GM21390 (cell line): ENCODE data around the gene NDUFB10.
"Not testable (repeated sequence)": the region's sequence is repeated elsewhere in the genome, so short reads cannot be mapped to it uniquely, and the experiment has no call there.

ENCODE experiments used
- ATAC-seq: cut with Tn5 transposase; IDR thresholded peaks from one replicate; pipeline ENCODE4 v1.9.1; 2021; ENCODE audit not compliant: unreplicated experiment

The NDUFB10 gene

GRCh38 chr16:1923299-1924034, 35.9 kb upstream of the NDUFB10 start:
- no peak for ATAC-seq

DNA sequence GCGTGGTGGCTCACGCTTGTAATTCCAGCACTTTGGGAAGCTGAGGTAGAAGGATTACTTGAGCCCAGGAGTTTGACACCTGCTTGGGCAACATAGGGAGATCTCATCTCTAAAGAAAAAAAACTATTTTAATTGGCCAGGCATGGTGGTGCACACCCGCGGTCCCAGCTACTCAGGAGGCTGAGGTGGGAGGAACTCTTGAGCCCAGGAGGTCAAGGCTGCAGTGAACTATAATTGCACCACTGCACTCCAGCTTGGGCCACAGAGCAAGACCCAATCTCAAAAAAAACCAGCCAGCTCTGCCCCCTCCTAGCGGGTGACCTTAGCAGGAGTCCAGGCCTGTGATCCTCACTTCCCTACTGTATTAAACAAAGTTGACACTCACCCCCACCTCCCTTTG, 35.2 kb upstream of the NDUFB10 start:
- no peak for ATAC-seq

DNA sequence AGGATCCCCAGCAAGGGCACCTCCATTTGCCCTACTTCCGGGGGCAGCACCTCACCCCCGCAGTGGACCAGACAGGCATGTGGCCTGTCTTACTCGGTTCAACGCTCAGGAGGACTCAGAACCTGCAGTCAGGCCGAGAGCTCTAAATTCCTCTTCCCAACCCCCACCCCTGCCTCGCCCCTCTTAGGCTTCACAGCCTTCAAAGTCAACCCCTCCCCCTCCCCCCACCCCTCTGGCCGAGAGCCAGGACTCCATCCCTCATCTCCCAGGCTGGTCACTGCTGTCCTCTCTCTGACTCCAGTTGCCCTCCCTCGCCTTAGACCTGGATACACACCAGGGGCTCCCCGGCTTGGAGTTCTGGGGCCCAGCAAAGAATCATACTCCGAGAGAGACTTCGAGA, 33.1 kb upstream of the NDUFB10 start:
- no peak for ATAC-seq

- no peak for ATAC-seq
Observed at GRCh38 chr16:1929105-1929504, 30.2 kb upstream of the NDUFB10 start.

DNA sequence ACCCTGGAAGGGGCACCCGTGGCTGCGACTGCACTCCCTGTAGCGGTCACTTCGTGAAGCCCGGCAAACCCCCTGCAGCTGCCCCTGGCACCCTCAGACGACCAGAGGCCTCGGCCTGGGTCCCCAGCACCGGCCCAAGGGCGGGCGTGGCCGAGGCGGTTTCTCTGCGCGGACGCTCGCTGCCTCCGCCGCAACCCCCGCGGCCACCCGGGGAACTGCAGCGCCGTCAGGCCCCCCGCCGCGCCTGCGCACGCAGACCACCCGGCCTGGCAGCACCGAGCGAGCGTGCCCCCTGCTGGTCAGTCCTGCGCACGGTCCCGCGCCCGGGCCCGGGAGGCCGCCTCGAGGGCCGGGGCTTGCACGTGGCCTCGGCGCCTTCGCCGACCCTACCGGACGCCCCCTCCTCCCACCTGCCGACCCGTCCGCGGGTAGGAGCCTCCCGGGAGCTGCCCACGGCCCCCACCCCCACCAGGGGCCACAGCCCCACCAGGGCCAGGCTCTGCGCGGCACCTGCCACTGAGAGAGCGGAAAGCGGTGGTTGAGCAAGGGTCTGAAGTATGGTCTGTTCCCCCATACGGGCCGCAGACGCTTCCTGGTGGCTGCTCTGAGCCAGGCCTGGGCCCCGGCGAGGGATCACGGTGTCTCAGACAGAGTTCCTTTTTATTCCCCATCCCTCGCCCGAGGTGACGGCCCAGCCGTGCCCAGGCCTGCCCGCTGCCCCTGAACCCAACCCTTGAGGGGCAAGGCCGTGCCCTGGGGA, 29.6 kb upstream of the NDUFB10 start:
- peak; percentile 76 for ATAC-seq

DNA sequence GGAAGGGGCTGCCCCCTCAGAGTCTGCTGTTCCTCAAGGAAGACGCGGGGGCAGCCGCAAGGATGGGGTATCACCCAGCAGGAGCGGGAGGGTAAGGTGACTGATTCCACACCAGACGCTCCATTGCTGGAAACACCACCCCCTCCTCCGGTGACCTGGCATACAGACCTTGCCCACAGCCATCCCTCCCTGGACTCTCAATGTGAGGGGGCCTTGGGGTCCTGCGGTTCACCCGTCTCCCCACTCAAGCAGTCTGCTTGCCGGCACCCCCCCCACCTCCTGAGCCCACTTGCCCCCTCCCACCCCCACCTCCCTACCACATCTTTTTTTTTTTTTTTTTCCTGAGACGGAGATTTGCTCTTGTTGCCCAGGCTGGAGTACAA, 29.0 kb upstream of the NDUFB10 start:
- ATAC-seq = no peak

GRCh38 chr16:1932050-1933028, 27.0 kb upstream of the NDUFB10 start:
- ATAC-seq = no peak

DNA sequence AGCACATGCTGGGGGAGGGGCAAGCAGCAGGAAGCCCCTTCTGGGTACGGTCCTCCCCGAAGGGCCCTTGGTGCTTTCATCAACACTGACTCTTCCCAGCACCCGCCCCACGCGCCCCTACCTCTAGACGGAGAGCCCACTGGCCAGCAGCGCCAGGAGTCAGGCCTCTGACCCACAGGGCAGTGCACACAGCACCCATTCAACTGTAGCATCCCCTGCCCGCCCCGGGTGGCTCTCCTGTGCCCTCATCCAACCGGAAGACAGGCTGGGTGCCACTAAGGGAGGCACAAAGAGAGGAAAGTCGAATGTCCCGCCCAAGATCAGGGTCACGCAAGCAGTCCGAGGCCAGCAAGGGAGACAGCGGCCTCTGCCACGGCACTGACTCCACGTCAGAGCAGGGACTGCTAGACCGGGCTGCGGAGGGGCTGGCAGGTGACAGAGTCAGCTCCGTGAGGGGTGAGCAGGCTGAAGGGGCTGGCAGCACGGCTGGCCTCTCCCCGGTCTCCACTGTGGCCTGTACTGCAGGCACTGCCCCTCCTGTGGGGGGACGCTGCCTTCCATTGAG, 26.2 kb upstream of the NDUFB10 start:
- ATAC-seq = no peak

- ATAC-seq = no peak
Observed at GRCh38 chr16:1936945-1937479, 22.3 kb upstream of the NDUFB10 start.

DNA sequence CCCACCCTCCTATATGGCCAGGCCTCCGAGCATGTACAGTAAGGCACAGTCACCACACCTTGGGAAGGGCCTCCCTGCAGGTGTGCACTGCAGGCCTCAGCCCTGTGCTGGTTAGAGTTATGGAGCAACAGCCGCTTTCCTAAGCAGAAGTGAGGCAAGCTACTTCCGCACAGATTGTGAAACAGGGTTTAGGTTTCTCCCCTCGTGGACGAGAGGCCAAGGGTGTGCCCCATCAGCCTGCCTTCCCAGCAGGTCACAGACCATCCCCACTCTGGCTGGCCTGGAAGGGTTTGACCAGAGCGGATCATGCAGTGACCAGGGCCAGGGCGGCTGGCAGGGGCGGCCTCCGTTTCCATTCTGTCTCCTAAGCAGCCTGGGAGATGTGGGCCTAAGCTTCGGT, 21.0 kb upstream of the NDUFB10 start:
- ATAC-seq = no peak

DNA sequence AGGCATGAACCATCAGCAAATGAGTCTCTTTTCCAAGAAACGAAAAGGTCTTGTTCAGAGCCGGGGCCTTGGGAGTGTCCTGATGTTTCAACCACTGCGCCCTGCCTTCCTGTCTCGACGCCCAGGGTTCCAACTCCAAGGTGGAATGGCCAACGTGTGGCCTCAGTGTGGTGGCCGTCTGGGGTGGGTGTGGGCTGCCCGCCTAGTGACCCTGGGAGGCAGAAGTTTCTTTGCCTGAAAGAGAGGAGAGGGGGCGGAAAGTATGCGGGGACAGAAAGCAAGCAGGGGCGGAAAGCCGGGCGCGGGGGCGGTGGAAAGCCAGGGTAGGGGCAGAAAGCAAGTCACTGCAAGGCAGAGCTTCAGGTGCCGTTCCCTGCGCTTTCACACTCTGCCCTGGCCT, 20.4 kb upstream of the NDUFB10 start:
- no peak for ATAC-seq

GRCh38 chr16:1939833-1940232, 19.5 kb upstream of the NDUFB10 start:
- ATAC-seq = not testable (repeated sequence)

- no peak for ATAC-seq
Observed at GRCh38 chr16:1940273-1941161, 18.8 kb upstream of the NDUFB10 start.

- no peak for ATAC-seq
Observed at GRCh38 chr16:1941162-1942046, 17.9 kb upstream of the NDUFB10 start.

- ATAC-seq = no peak
Observed at GRCh38 chr16:1942047-1942809, 17.1 kb upstream of the NDUFB10 start.

DNA sequence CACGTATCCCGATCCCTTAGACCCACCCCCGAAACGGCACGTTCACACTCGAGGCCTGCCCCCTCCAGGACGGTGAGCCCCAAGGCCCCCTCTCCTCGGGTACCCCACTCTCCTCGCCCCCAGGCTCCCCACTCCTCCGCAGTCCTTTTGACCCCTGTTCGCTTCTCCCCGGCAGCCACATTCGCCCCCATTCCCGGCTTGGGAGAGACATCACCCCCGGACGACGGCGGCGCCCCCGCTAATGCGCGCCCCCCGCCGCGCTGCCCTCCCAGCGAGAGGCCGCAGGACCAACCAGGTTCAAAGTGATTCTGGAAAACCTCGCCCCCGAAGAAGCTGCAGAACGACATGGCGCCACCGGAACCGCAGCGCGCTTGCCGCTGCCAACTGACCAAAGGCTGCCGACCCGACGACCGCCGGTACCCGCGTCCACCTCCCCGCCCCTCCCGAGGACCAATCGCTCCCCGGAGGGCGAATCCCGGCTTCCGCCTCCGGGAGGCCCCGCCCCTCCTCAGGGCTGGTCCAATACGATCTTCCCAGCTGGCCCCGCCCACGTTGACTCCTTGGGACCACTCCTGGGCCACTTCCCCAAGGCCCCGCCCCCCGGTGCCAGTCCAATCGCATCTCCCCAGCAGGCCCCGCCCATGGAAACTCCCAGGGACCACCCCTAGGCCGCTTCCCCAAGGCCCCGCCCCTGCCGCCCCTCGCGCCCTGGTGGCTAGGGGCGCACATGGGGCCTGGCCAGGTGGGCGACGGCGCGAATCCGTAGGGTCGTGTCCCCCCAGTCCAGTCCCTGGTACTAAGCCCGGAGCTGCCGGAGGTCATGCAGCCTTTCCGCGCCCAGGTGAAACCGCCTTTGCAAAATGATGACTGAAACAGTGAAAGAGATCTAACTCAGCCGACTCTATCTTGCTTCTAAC, 16.3 kb upstream of the NDUFB10 start, which contains the start of gene MSRB1:
TSS of gene MSRB1 (minus strand) at position 390 of the 917 bp plus-strand sequence. CDS start at position 347, 43 bp downstream.
- peak; percentile 84 for ATAC-seq
